HG03521 (cell line): Measurements from ENCODE around the gene SLC22A3.

Experiments
- ATAC-seq: cut with Tn5 transposase; IDR thresholded peaks from one replicate; pipeline ENCODE4 v1.9.1; 2021; ENCODE audit warnings: mild to moderate bottlenecking, moderate library complexity; ENCODE audit not compliant: unreplicated experiment

SLC22A3 gene

GRCh38 chr6:160333101-160333500 is 15.1 kb upstream of the SLC22A3 start:
- no peak for ATAC-seq

DNA sequence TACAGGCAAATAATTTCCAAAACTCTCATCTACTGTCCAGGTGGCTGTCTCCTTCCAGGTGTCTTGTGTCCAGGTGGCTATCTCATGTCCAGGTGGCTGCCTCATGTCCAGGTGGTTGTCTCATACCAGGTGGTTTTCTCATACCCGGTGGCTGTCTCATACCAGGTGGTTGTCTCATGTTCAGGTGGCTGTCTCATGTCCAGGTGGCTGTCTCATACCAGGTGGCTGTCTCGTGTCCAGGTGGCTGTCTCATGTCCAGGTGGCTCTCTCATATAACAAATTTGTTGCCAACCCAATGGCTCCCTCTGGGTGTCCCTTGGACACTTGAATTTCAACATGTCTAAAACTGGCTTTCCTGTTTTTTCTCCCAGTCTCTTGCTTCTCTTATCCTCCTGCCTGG is 14.3 kb upstream of the SLC22A3 start:
- ATAC-seq: no peak

- ATAC-seq: no peak
Measured at GRCh38 chr6:160336200-160336599, 12.0 kb upstream of the SLC22A3 start.

DNA sequence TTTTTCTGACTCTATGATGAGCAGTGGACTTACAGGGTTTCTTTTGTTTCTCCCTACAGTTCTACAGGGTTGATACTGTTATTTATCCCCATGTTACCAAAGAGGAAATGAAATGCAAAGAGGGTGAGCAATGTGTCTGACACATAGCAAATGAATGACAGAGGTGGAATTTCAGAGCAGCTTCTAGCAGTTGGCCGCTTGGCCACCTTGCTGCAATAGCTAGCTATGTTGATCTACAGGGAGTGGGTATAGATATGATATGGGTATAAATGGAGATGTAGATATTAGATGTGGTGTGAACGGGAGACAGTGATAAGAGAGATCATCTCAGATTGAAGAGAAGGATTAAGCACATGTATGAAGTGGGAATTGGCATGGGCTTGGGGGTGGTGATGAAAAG is 10.9 kb upstream of the SLC22A3 start:
- no peak for ATAC-seq

- ATAC-seq: no peak
Measured at GRCh38 chr6:160337991-160338390, 10.2 kb upstream of the SLC22A3 start.

DNA sequence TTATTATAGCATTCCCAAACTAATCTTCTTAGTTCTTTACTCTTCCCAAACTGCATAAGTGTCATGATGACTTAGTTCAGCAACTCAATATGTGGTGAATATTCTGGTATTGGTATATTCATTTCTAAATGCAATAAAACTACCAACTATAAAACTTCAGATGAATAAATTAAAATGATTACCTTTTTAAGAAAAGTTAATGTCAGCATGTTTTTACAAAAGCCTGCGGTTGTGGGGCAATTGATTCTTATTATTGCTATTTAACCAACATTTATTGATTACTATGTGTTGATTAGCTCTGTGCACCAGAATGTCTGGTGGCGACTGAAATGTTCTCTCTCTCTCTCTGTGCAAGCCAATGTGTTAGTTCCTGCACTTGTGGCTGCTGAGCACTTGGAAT is 5.0 kb upstream of the SLC22A3 start:
- no peak for ATAC-seq

DNA sequence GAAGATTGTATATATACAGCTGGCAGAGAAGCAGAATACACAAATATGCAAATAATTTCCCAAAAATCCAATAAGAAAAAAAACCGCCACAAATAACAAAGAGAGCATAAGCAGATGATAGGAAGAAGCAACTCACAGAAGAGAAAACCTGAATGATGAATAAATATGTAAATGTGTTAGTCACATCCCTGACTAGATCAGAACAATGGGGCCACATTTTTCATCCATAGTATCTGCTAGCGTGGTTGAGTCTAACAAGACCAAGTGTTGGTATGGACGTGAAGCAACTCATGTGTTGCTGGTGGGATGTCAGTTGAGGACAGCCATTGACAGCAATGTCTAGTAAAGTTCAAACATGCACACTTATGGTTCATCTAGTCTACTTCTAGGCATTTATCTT is 3.9 kb upstream of the SLC22A3 start:
- no peak for ATAC-seq

DNA sequence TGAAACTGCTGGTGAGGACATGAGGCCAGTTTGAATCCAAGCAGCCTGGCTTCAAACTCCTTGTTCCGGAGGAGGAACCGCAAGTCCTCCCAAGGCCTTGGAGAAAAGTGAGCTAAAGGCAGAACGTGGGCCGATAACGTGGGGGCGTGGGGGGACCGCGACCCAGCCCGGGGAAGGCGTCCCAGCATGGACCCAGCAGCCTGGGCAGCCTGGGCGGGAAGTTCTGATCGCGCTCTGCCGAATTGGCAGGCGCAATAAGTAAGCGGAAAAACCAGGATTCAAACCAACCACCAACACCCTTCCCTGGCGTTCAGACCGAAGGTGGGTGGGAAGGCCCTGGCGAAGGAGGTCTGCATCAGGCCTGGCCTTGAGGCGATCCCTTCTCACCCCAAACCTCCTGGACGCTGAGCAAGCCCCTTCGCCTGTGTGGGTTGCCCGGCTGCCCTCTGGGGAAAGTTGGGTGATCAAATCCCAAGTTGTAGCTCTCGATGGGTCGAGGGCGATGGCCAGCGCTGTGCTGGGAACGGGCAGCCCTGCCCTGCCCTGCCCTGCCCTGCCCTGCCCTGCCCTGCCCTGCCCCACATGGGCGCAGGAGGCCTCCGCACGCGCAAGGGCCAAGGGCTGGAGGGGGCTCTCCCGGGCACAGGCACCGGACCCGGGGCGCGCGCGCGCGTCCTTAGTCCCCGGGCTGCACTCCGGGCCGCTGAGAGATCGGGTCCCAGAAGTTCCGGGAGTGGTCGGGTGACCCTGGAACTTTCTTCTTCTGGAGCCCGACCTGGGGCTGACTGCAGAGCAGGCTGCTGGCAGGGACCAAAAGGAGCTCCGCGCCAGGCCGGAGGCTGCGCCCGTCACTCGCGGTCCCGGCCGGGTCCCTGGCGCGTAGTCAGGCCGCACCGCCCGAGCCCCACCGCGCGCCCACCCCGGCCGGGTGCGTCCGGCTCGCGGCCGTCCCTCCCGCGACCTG is 637 bp upstream of the SLC22A3 start:
- ATAC-seq: no peak

DNA sequence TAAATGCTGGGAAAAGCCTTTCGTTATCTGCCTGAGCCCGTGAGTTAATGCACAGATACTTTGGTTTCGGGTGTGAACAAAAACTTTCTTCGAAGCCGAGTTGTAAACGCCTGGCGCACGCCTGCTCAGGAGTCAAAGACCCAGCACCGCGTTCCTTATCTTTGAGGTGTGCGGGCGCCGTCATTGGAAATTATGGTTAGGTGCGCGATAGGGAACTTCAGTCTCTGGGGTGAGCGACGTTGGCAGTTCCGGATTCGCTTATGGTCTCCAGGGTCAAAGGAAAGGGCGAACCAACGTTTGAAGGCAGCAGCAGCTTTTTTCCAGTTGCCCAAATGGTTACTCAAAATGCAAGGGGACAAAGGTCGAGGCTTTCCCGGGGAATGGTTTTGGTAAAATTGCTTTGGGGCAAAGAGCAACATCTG is 853 bp downstream of the SLC22A3 start:
- no peak for ATAC-seq

DNA sequence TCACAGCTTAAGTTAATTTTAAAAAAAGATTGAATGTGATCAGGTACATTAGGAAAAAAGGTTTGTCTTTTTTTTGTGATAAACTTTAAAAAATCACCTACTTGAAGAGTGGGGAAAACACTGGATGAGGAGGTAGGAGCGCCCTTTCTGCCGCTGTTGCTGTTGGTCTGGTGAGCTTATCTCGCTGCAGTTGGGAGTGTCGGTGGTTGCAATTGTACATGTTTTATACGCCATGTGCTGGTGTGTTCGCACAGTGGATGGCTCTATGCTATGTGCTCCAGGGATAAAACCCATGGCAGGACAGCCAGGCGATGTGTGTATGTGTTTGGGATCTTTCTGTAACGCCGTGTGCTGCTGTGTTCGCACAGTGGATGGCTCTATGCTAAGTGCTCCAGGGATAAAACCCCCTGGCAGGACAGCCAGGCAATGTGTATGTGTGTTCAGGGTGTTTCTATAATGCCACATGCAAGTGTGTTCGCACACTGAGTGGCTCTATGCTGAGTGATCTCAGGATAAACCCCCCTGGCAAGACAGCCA is 1.7 kb downstream of the SLC22A3 start:
- ATAC-seq: no peak

- no peak for ATAC-seq
Measured at GRCh38 chr6:160353950-160354496, 5.8 kb downstream of the SLC22A3 start.

DNA sequence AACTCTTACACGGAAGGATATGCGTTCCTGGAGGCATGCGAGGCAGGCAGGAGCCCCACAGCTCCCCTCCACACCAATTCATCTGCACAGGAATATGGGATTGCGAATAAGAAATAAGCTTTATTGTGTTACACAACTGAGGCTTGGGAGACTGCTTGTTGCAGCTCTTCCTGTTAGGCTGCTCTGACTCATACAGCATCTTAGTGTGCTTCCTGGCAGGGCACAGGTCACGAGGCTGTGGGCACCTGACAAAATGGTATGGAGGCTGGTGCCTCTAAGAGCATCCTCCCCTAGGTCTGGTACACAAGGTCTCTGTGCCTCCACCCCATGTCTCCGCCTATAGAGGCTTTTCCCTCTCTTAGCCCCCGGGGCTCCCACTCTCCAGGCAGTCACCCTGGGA is 6.8 kb downstream of the SLC22A3 start:
- ATAC-seq: no peak

DNA sequence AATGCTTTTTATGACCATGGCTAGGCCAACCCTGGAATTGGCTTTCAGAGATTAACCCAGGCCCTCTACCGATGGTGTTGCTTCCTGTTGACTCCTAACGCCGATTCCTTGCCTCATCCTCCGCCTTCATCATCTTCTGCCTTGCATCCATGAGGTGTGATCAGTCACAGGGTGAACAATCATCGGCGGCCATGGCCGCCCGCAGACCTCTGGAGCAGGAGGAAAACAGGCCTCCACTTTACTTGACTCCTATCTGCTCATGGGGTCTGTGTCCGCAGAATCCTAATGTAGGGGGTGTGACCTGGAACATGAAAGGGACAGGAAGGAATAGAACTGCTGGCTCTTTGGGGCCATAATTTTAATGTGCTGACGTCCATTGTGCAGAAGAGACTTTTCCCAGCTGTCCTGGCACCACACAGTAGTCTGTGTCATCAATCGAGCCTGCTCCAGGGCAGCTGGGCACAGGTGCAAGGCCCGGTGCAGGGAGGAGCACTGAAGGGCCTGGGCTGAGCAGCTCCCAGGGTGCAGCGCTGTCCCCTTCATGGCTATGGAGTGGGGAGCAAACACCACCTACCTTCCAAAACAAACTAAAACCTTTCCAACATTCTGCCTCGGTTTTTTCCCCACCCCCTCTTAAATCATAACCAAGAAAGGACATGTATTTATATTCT is 8.0 kb downstream of the SLC22A3 start:
- ATAC-seq: no peak

GRCh38 chr6:160357088-160357487 is 8.9 kb downstream of the SLC22A3 start:
- no peak for ATAC-seq

GRCh38 chr6:160358225-160359119 is 10.3 kb downstream of the SLC22A3 start:
- ATAC-seq: no peak

- no peak for ATAC-seq
Measured at GRCh38 chr6:160360955-160361354, 12.8 kb downstream of the SLC22A3 start.

GRCh38 chr6:160362556-160362955 is 14.4 kb downstream of the SLC22A3 start:
- ATAC-seq: no peak

GRCh38 chr6:160363016-160363996 is 15.1 kb downstream of the SLC22A3 start:
- no peak for ATAC-seq

GRCh38 chr6:160365117-160365516 is 16.9 kb downstream of the SLC22A3 start:
- ATAC-seq: no peak
